HEK293T (cell line): Measurements from ENCODE around the gene BBC3.
A peak's percentile ranks its signal among the peaks of the same experiment; 100 is the strongest.

Experiments
- CTCF ChIA-PET: fragments of 350-600 bp; formaldehyde crosslinking; extraction: SDS; loops from one replicate; lab custom pipeline; 2021; ENCODE audit warnings: antibody characterized with exemption, inconsistent platforms; lab: Yijun Ruan, JAX
- POLR2A ChIA-PET: fragments of 350-600 bp; formaldehyde crosslinking; extraction: SDS; loops from one replicate; lab custom pipeline; 2020; ENCODE audit warnings: antibody characterized with exemption, inconsistent platforms; lab: Yijun Ruan, JAX
- DNase-seq: peaks from one replicate; pipeline ENCODE4 v3.0.0; 2012; ENCODE audit warnings: mixed read lengths; ENCODE audit errors: extremely low spot score
- ARNT ChIP-seq: fragments of 450-650 bp; IDR thresholded peaks from 2 replicates; pipeline ENCODE4 v1.6.1; 2017; ENCODE audit warnings: mild to moderate bottlenecking
- BHLHE40 ChIP-seq: fragments of 450-650 bp; IDR thresholded peaks from 2 replicates; pipeline ENCODE4 v1.6.1; 2016; ENCODE audit warnings: mild to moderate bottlenecking, moderate library complexity, borderline replicate concordance
- CTBP1 ChIP-seq: fragments of 450-650 bp; IDR thresholded peaks from 2 replicates; pipeline ENCODE4 v1.6.1; 2016; ENCODE audit warnings: borderline replicate concordance
- ELF4 ChIP-seq: fragments of 450-650 bp; IDR thresholded peaks from 2 replicates; pipeline ENCODE4 v1.6.1; 2017; ENCODE audit warnings: antibody characterized with exemption
- FOXA1 ChIP-seq: fragments of 450-650 bp; IDR thresholded peaks from 2 replicates; pipeline ENCODE4 v1.6.1; 2016; ENCODE audit warnings: mild to moderate bottlenecking
- FOXK2 ChIP-seq: fragments of 450-650 bp; IDR thresholded peaks from 2 replicates; pipeline ENCODE4 v1.6.1; 2016; ENCODE audit warnings: mild to moderate bottlenecking
- FOXM1 ChIP-seq: fragments of 450-650 bp; IDR thresholded peaks from 2 replicates; pipeline ENCODE4 v1.6.1; 2017; ENCODE audit warnings: mild to moderate bottlenecking, borderline replicate concordance
- HDGF ChIP-seq: fragments of 450-650 bp; IDR thresholded peaks from 2 replicates; pipeline ENCODE4 v1.6.1; 2017; ENCODE audit warnings: antibody characterized with exemption, borderline replicate concordance
- L3MBTL2 ChIP-seq: fragments of 450-650 bp; conservative IDR thresholded peaks from 2 replicates; pipeline ENCODE4 v1.6.1; 2016; ENCODE audit warnings: mild to moderate bottlenecking
- LEF1 ChIP-seq: fragments of 450-650 bp; IDR thresholded peaks from 2 replicates; pipeline ENCODE4 v1.6.1; 2017; ENCODE audit warnings: mild to moderate bottlenecking, borderline replicate concordance
- NFRKB ChIP-seq: fragments of 450-650 bp; IDR thresholded peaks from 2 replicates; pipeline ENCODE4 v1.6.1; 2016; ENCODE audit warnings: mild to moderate bottlenecking, moderate library complexity
- SP1 ChIP-seq: fragments of 450-650 bp; IDR thresholded peaks from 2 replicates; pipeline ENCODE4 v1.6.1; 2017
- SUZ12 ChIP-seq: fragments of 450-650 bp; IDR thresholded peaks from 2 replicates; pipeline ENCODE4 v1.6.1; 2016; ENCODE audit warnings: mild to moderate bottlenecking
- TARDBP ChIP-seq: fragments of 450-650 bp; IDR thresholded peaks from 2 replicates; pipeline ENCODE4 v1.6.1; 2016
- ZNF384 ChIP-seq: fragments of 450-650 bp; IDR thresholded peaks from 2 replicates; pipeline ENCODE4 v1.6.1; 2016
- TF ChIP-seq, protein P1 (sequence below): fragments of 450-650 bp; IDR thresholded peaks from 2 replicates; pipeline ENCODE4 v1.6.1; 2016

Gene BBC3

GRCh38 chr19:47230054-47230920, 712 bp downstream of the BBC3 start:
- TF ChIP-seq NFRKB (no peak), L3MBTL2 (no peak; the same call in 1 of the 2 replicates), FOXM1 (peak; percentile 60; the same call in 1 of the 2 replicates), ARNT (no peak), LEF1 (no peak), TARDBP (no peak), ZNF384 (no peak), SP1 (no peak)
- DNase-seq = peak; percentile 45
- ChIA-PET POLR2A (interaction anchor here (1.2 kb wide), 1 partner anchor 14 kb away, joined by 8 read pairs; no protein-coding TSS in a partner anchor), CTCF (no interaction called here)

GRCh38 chr19:47229676-47230053, 1.3 kb downstream of the BBC3 start:
- ChIA-PET CTCF (no interaction called here), POLR2A (interaction anchor here (1.2 kb wide), 1 partner anchor 15 kb away, joined by 8 read pairs; no protein-coding TSS in a partner anchor)
- no peak for TF ChIP-seq SP1
- no peak for TF ChIP-seq L3MBTL2
- TF ChIP-seq LEF1 = no peak
- no peak for TF ChIP-seq ELF4
- TF ChIP-seq FOXA1 = no peak
- TF ChIP-seq FOXK2 = no peak
- TF ChIP-seq TARDBP = no peak
- no peak for TF ChIP-seq ZNF384
- TF ChIP-seq FOXM1 = no peak
- TF ChIP-seq ARNT = no peak
- no peak for TF ChIP-seq NFRKB
- TF ChIP-seq BHLHE40 = no peak
- TF ChIP-seq CTBP1 = no peak
- TF ChIP-seq SUZ12 = no peak
- no peak for TF ChIP-seq HDGF
- TF ChIP-seq, protein P1, sequence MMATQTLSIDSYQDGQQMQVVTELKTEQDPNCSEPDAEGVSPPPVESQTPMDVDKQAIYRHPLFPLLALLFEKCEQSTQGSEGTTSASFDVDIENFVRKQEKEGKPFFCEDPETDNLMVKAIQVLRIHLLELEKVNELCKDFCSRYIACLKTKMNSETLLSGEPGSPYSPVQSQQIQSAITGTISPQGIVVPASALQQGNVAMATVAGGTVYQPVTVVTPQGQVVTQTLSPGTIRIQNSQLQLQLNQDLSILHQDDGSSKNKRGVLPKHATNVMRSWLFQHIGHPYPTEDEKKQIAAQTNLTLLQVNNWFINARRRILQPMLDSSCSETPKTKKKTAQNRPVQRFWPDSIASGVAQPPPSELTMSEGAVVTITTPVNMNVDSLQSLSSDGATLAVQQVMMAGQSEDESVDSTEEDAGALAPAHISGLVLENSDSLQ = no peak
- DNase-seq = no peak

GRCh38 chr19:47228937-47229675, 1.9 kb downstream of the BBC3 start:
- TF ChIP-seq HDGF (no peak), TARDBP (peak; percentile 75), FOXA1 (no peak), BHLHE40 (no peak), ZNF384 (no peak), FOXK2 (no peak), ELF4 (no peak), FOXM1 (no peak), ARNT (no peak), LEF1 (no peak), CTBP1 (peak; percentile 12), L3MBTL2 (no peak), SP1 (no peak), SUZ12 (no peak), NFRKB (no peak)
- TF ChIP-seq, protein P1 = no peak; the same call in 1 of the 2 replicates
- ChIA-PET POLR2A (interaction anchor here (1.2 kb wide), 1 partner anchor 15 kb away, joined by 8 read pairs; no protein-coding TSS in a partner anchor), CTCF (no interaction called here)
- DNase-seq = no peak

GRCh38 chr19:47228168-47228936, 2.6 kb downstream of the BBC3 start:
- POLR2A ChIA-PET = interaction anchor here (2.7 kb wide), 1 partner anchor 17 kb away, joined by 30 read pairs; no protein-coding TSS in a partner anchor
- no peak for DNase-seq
- TF ChIP-seq L3MBTL2 (no peak), HDGF (peak; percentile 86; the same call in 1 of the 2 replicates), ARNT (no peak), BHLHE40 (no peak), SUZ12 (no peak), CTBP1 (no peak)
- CTCF ChIA-PET = no interaction called here

- DNase-seq = peak; percentile 60
- ChIA-PET POLR2A (interaction anchor here (0.6 to 2.7 kb wide), 4 partner anchors 16 to 849 kb away, joined by 3 to 42 read pairs (median 18); no protein-coding TSS in a partner anchor), CTCF (interaction anchor here (0.6 kb wide), 1 partner anchor 102 kb away, joined by 5 read pairs; no protein-coding TSS in a partner anchor)
- TF ChIP-seq, protein P1 = no peak
- TF ChIP-seq HDGF (no peak), ARNT (no peak), ELF4 (no peak), CTBP1 (no peak), NFRKB (no peak), FOXA1 (no peak), FOXM1 (no peak), TARDBP (no peak), SUZ12 (no peak), FOXK2 (no peak), L3MBTL2 (no peak)
Observed at GRCh38 chr19:47227352-47228167, 3.4 kb downstream of the BBC3 start.
